NCI-H526 (cell line): ENCODE data around the gene CCL8.
A peak's percentile ranks its signal among the peaks of the same experiment; 100 is the strongest.

ENCODE experiments used
- DNase-seq, 2 experiments: peaks; one replicate each; lab custom pipeline; 2025; lab: John Stamatoyannopoulos, UW

The CCL8 gene

GRCh38 chr17:34319039-34319483 lies at the start of gene CCL8:
CCL8 (plus strand) TSS chr17:34319435; CDS start chr17:34319502, 67 bp downstream.
- no peak for DNase-seq

- DNase-seq = no peak
Observed at GRCh38 chr17:34269969-34270368, 49.3 kb upstream of the CCL8 start, which contains the start of gene CCL7. CCL7 (plus strand) TSS chr17:34270221; CDS start chr17:34270291, 70 bp downstream.

GRCh38 chr17:34275881-34276280 lies 43.4 kb upstream of the CCL8 start:
- no peak for DNase-seq

- no peak for DNase-seq
Observed at GRCh38 chr17:34276826-34277225, 42.4 kb upstream of the CCL8 start.

GRCh38 chr17:34283571-34283970 lies 35.7 kb upstream of the CCL8 start:
- DNase-seq = no peak

GRCh38 chr17:34285286-34285792 lies 33.9 kb upstream of the CCL8 start, which contains the start of gene CCL11:
CCL11 (plus strand) TSS chr17:34285742; CDS start chr17:34285809, 67 bp downstream.
- DNase-seq = no peak

- no peak for DNase-seq
Observed at GRCh38 chr17:34287875-34288274, 31.4 kb upstream of the CCL8 start.

- DNase-seq = no peak
Observed at GRCh38 chr17:34290586-34290985, 28.6 kb upstream of the CCL8 start.

GRCh38 chr17:34291721-34292348 lies 27.4 kb upstream of the CCL8 start:
- no peak for DNase-seq

- no peak for DNase-seq
Observed at GRCh38 chr17:34299027-34299426, 20.2 kb upstream of the CCL8 start.

- peak; percentile 23 to 32 for DNase-seq
Observed at GRCh38 chr17:34299956-34300577, 19.2 kb upstream of the CCL8 start.

- no peak for DNase-seq
Observed at GRCh38 chr17:34300652-34301370, 18.4 kb upstream of the CCL8 start.

- DNase-seq = no peak
Observed at GRCh38 chr17:34301986-34302385, 17.2 kb upstream of the CCL8 start.

GRCh38 chr17:34302636-34303035 lies 16.6 kb upstream of the CCL8 start:
- no peak for DNase-seq

GRCh38 chr17:34303606-34304005 lies 15.6 kb upstream of the CCL8 start:
- no peak for DNase-seq

GRCh38 chr17:34305061-34305460 lies 14.2 kb upstream of the CCL8 start:
- DNase-seq = no peak

- DNase-seq = no peak
Observed at GRCh38 chr17:34305606-34306005, 13.6 kb upstream of the CCL8 start.

GRCh38 chr17:34306466-34306865 lies 12.8 kb upstream of the CCL8 start:
- DNase-seq = peak in 1 of 2 experiments; percentile 15

- no peak for DNase-seq
Observed at GRCh38 chr17:34307110-34307509, 12.1 kb upstream of the CCL8 start.

GRCh38 chr17:34308371-34308770 lies 10.9 kb upstream of the CCL8 start:
- no peak for DNase-seq

- no peak for DNase-seq
Observed at GRCh38 chr17:34311291-34311690, 7.9 kb upstream of the CCL8 start.

GRCh38 chr17:34312080-34312479 lies 7.2 kb upstream of the CCL8 start:
- no peak for DNase-seq

- no peak for DNase-seq
Observed at GRCh38 chr17:34313164-34313563, 6.1 kb upstream of the CCL8 start.
